ENCODE results near the gene MMP2. TPM values are rescaled to one million over a fixed set of nuclear protein-coding genes. Genes with fewer than 3 reads are reported as not detected.

Gene MMP2
- total RNA-seq, 1 experiment from 2014 or later: not detected

DNA sequence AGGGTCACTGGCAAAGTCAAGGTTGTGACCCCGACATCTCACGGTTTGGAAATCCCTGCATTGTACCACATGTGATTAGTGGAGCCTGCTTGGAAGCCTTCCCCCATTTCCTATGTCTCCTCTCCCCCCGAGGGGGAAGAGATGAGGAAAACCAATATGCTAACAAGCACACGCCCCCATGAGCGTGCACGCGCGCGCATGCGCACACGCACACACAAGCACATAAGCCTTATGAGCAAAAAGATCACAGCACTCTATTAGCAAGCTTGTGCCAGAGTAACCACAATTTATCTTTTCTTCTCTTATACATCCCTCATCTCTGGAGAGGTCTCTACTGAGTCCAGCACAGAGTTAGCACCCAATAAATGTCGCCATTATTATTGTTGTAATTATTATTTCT is 31.8 kb upstream of the MMP2 start:
- H3K27ac ChIP-seq (ENCODE audit: low read length): no peak overlapping the region
- no peaks in the 10 kb centered on the region for H3K27me3 ChIP-seq (ENCODE audit: low read length)
- no peaks in the 10 kb centered on the region for H3K9me2 ChIP-seq (replicated peaks; ENCODE audit: low read length)
- no peak overlapping the region for H3K4me3 ChIP-seq (ENCODE audit: low read length)
- ChIA-PET POLR2A (ENCODE audit: unreplicated experiment) (no interaction called here), CTCF (no interaction called here)
- BruUV-seq (replicated peaks): no TSS peak
- no peaks in the 10 kb centered on the region for H3K9me3 ChIP-seq (ENCODE audit: low read length)
- no peak overlapping the region for H3K4me2 ChIP-seq (ENCODE audit: low read length)
- ATAC-seq (no peak), DNase-seq (no peak)
- no peaks in the 10 kb centered on the region for H4K20me1 ChIP-seq (ENCODE audit: low read length)
- no peaks in the 10 kb centered on the region for H3K4me1 ChIP-seq (ENCODE audit: insufficient read depth, low read length)
- H3K9ac ChIP-seq (ENCODE audit: low read length): no peak overlapping the region
- no peaks in the 10 kb centered on the region for H3K36me3 ChIP-seq (ENCODE audit: low read depth, low read length)
- H2AFZ ChIP-seq (ENCODE audit: low read length): no peak overlapping the region
- no peaks in the 10 kb centered on the region for H3F3A ChIP-seq (ENCODE audit: low read length, unreplicated experiment)
- TF ChIP-seq, protein P1, sequence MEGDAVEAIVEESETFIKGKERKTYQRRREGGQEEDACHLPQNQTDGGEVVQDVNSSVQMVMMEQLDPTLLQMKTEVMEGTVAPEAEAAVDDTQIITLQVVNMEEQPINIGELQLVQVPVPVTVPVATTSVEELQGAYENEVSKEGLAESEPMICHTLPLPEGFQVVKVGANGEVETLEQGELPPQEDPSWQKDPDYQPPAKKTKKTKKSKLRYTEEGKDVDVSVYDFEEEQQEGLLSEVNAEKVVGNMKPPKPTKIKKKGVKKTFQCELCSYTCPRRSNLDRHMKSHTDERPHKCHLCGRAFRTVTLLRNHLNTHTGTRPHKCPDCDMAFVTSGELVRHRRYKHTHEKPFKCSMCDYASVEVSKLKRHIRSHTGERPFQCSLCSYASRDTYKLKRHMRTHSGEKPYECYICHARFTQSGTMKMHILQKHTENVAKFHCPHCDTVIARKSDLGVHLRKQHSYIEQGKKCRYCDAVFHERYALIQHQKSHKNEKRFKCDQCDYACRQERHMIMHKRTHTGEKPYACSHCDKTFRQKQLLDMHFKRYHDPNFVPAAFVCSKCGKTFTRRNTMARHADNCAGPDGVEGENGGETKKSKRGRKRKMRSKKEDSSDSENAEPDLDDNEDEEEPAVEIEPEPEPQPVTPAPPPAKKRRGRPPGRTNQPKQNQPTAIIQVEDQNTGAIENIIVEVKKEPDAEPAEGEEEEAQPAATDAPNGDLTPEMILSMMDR (conservative IDR thresholded peaks at IDR 0.05; ENCODE audit: low read depth, low read length): no peak
- no peak for TF ChIP-seq EZH2 (IDR thresholded peaks at IDR 0.05; ENCODE audit: low read length, unreplicated experiment)
- TF ChIP-seq EZH2phosphoT487 (IDR thresholded peaks at IDR 0.05; ENCODE audit: borderline replicate concordance, low read length): no peak
- no peaks in the 10 kb centered on the region for H3K79me2 ChIP-seq (ENCODE audit: low read length)
- intact Hi-C loops (cut with micrococcal nuclease): no loop called here

- H3K9ac ChIP-seq (ENCODE audit: low read length): no peak overlapping the region
- H3K9me2 ChIP-seq (replicated peaks; ENCODE audit: low read length): no peaks in the 10 kb centered on the region
- no peak overlapping the region for H2AFZ ChIP-seq (ENCODE audit: low read length)
- H3K4me3 ChIP-seq (ENCODE audit: low read length): no peak overlapping the region
- no peaks in the 10 kb centered on the region for H3K79me2 ChIP-seq (ENCODE audit: low read length)
- H3K4me1 ChIP-seq (ENCODE audit: insufficient read depth, low read length): no peaks in the 10 kb centered on the region
- no peaks in the 10 kb centered on the region for H3F3A ChIP-seq (ENCODE audit: low read length, unreplicated experiment)
- ChIA-PET CTCF (no interaction called here), POLR2A (ENCODE audit: unreplicated experiment) (no interaction called here)
- no TSS peak for BruUV-seq (replicated peaks)
- no peaks in the 10 kb centered on the region for H4K20me1 ChIP-seq (ENCODE audit: low read length)
- H3K27ac ChIP-seq (ENCODE audit: low read length): no peak overlapping the region
- intact Hi-C loops (cut with micrococcal nuclease): no loop called here
- no peaks in the 10 kb centered on the region for H3K27me3 ChIP-seq (ENCODE audit: low read length)
- H3K4me2 ChIP-seq (ENCODE audit: low read length): no peak overlapping the region
- TF ChIP-seq EZH2phosphoT487 (IDR thresholded peaks at IDR 0.05; ENCODE audit: borderline replicate concordance, low read length) (no peak), EZH2 (IDR thresholded peaks at IDR 0.05; ENCODE audit: low read length, unreplicated experiment) (no peak)
- TF ChIP-seq, protein P1 (conservative IDR thresholded peaks at IDR 0.05; ENCODE audit: low read depth, low read length): no peak
- no peaks in the 10 kb centered on the region for H3K36me3 ChIP-seq (ENCODE audit: low read depth, low read length)
- H3K9me3 ChIP-seq (ENCODE audit: low read length): no peaks in the 10 kb centered on the region
- no peak for DNase-seq
- ATAC-seq: no peak
Measured at GRCh38 chr16:55452996-55453395, 26.0 kb upstream of the MMP2 start.

GRCh38 chr16:55453909-55454308 is 25.1 kb upstream of the MMP2 start:
- no peaks in the 10 kb centered on the region for H3K79me2 ChIP-seq (ENCODE audit: low read length)
- no peak overlapping the region for H3K27ac ChIP-seq (ENCODE audit: low read length)
- no peaks in the 10 kb centered on the region for H3K27me3 ChIP-seq (ENCODE audit: low read length)
- CTCF ChIA-PET: no interaction called here
- no peak for ATAC-seq
- H3K9ac ChIP-seq (ENCODE audit: low read length): no peak overlapping the region
- TF ChIP-seq EZH2phosphoT487 (IDR thresholded peaks at IDR 0.05; ENCODE audit: borderline replicate concordance, low read length) (no peak), EZH2 (IDR thresholded peaks at IDR 0.05; ENCODE audit: low read length, unreplicated experiment) (no peak)
- TF ChIP-seq, protein P1 (conservative IDR thresholded peaks at IDR 0.05; ENCODE audit: low read depth, low read length): no peak
- H3K4me3 ChIP-seq (ENCODE audit: low read length): no peak overlapping the region
- H3K4me1 ChIP-seq (ENCODE audit: insufficient read depth, low read length): no peaks in the 10 kb centered on the region
- H3K9me2 ChIP-seq (replicated peaks; ENCODE audit: low read length): no peaks in the 10 kb centered on the region
- H2AFZ ChIP-seq (ENCODE audit: low read length): no peak overlapping the region
- intact Hi-C loops (cut with micrococcal nuclease): no loop called here
- H3F3A ChIP-seq (ENCODE audit: low read length, unreplicated experiment): no peaks in the 10 kb centered on the region
- POLR2A ChIA-PET (ENCODE audit: unreplicated experiment): no interaction called here
- H3K36me3 ChIP-seq (ENCODE audit: low read depth, low read length): no peaks in the 10 kb centered on the region
- H3K9me3 ChIP-seq (ENCODE audit: low read length): no peaks in the 10 kb centered on the region
- H4K20me1 ChIP-seq (ENCODE audit: low read length): no peaks in the 10 kb centered on the region
- no peak overlapping the region for H3K4me2 ChIP-seq (ENCODE audit: low read length)
- no TSS peak for BruUV-seq (replicated peaks)
- no peak for DNase-seq
